Activated naive CD4-positive, alpha-beta T cell treated with anti-CD3 and anti-CD28 coated beads, Interleukin-2, amount 10 ng/mL, durations not matched to agents 7 days and 5 days (primary cell): ENCODE measurements around the gene SH3RF2.

Source experiments
- CTCF ChIA-PET: fragments of 350-600 bp; sonication (Branson Sonifier 250); formaldehyde crosslinking; loops from one replicate; lab custom pipeline; 2021; ENCODE audit warnings: antibody characterized with exemption; lab: Charles Lee
- DNase-seq: peaks from one replicate; pipeline ENCODE4 v3.0.0-alpha.2; 2020
- H3K27ac Mint-ChIP-seq: one replicate; pipeline ENCODE4 v1.8.0; 2021; ENCODE audit warnings: mild to moderate bottlenecking, moderate library complexity, mixed read lengths
- H3K27me3 Mint-ChIP-seq: one replicate; pipeline ENCODE4 v1.8.0; 2021; ENCODE audit warnings: mild to moderate bottlenecking, mixed read lengths
- H3K36me3 Mint-ChIP-seq: one replicate; pipeline ENCODE4 v1.8.0; 2021; ENCODE audit warnings: mixed read lengths
- H3K4me1 Mint-ChIP-seq: one replicate; pipeline ENCODE4 v1.8.0; 2021; ENCODE audit warnings: mixed read lengths
- H3K4me3 Mint-ChIP-seq: one replicate; pipeline ENCODE4 v1.8.0; 2021; ENCODE audit warnings: mild to moderate bottlenecking, moderate library complexity, mixed read lengths
- H3K9me3 Mint-ChIP-seq: one replicate; pipeline ENCODE4 v1.8.0; 2021; ENCODE audit warnings: mixed read lengths

SH3RF2 gene

GRCh38 chr5:146027751-146028150 is 91.4 kb downstream of the SH3RF2 start:
- CTCF ChIA-PET = no interaction called here
- no peak for DNase-seq
- Mint-ChIP-seq H3K9me3 (no peaks in the 10 kb centered on the region), H3K27ac (no peak overlapping the region), H3K36me3 (no peaks in the 10 kb centered on the region), H3K4me1 (no peaks in the 10 kb centered on the region), H3K4me3 (no peak overlapping the region), H3K27me3 (peaks cover 5% of the 10 kb centered on the region)

GRCh38 chr5:146032911-146033310 is 96.5 kb downstream of the SH3RF2 start:
- CTCF ChIA-PET = no interaction called here

GRCh38 chr5:146034127-146034526 is 97.7 kb downstream of the SH3RF2 start:
- H3K4me1 Mint-ChIP-seq = no peaks in the 10 kb centered on the region
- H3K27ac Mint-ChIP-seq = no peak overlapping the region
- H3K9me3 Mint-ChIP-seq = no peaks in the 10 kb centered on the region
- peaks cover 4% of the 10 kb centered on the region for H3K27me3 Mint-ChIP-seq
- DNase-seq = no peak
- no peak overlapping the region for H3K4me3 Mint-ChIP-seq
- no peaks in the 10 kb centered on the region for H3K36me3 Mint-ChIP-seq
- CTCF ChIA-PET = no interaction called here

More at GRCh38 chr5:146032911-146033310, 96.5 kb downstream of the SH3RF2 start:
- no peaks in the 10 kb centered on the region for H3K9me3 Mint-ChIP-seq
- H3K36me3 Mint-ChIP-seq = no peaks in the 10 kb centered on the region
- H3K4me1 Mint-ChIP-seq = no peaks in the 10 kb centered on the region
- H3K4me3 Mint-ChIP-seq = no peak overlapping the region
- H3K27ac Mint-ChIP-seq = no peak overlapping the region
- no peak for DNase-seq
- peaks cover 4% of the 10 kb centered on the region for H3K27me3 Mint-ChIP-seq

GRCh38 chr5:146034605-146035004 is 98.2 kb downstream of the SH3RF2 start:
- no peak for DNase-seq
- Mint-ChIP-seq H3K9me3 (no peaks in the 10 kb centered on the region), H3K4me3 (no peak overlapping the region), H3K36me3 (no peaks in the 10 kb centered on the region), H3K27me3 (peaks cover 4% of the 10 kb centered on the region), H3K4me1 (no peaks in the 10 kb centered on the region), H3K27ac (no peak overlapping the region)
- CTCF ChIA-PET = no interaction called here

GRCh38 chr5:146039420-146039819 is 103.0 kb downstream of the SH3RF2 start:
- DNase-seq = no peak
- no peaks in the 10 kb centered on the region for H3K4me1 Mint-ChIP-seq
- peaks cover 4% of the 10 kb centered on the region for H3K27me3 Mint-ChIP-seq
- H3K27ac Mint-ChIP-seq = no peak overlapping the region
- no peaks in the 10 kb centered on the region for H3K36me3 Mint-ChIP-seq
- no peak overlapping the region for H3K4me3 Mint-ChIP-seq
- CTCF ChIA-PET = no interaction called here
- no peaks in the 10 kb centered on the region for H3K9me3 Mint-ChIP-seq

GRCh38 chr5:146040527-146040926 is 104.1 kb downstream of the SH3RF2 start:
- CTCF ChIA-PET = interaction anchor here (1.5 kb wide), 1 partner anchor 11 kb away, joined by 3 read pairs; no protein-coding TSS in a partner anchor
- no peak for DNase-seq
- H3K9me3 Mint-ChIP-seq = no peaks in the 10 kb centered on the region
- no peaks in the 10 kb centered on the region for H3K4me1 Mint-ChIP-seq
- H3K4me3 Mint-ChIP-seq = no peak overlapping the region
- peaks cover 4% of the 10 kb centered on the region for H3K27me3 Mint-ChIP-seq
- no peaks in the 10 kb centered on the region for H3K36me3 Mint-ChIP-seq
- no peak overlapping the region for H3K27ac Mint-ChIP-seq

- peaks cover 4% of the 10 kb centered on the region for H3K27me3 Mint-ChIP-seq
- DNase-seq = no peak
- no peaks in the 10 kb centered on the region for H3K4me1 Mint-ChIP-seq
- no peaks in the 10 kb centered on the region for H3K36me3 Mint-ChIP-seq
- H3K4me3 Mint-ChIP-seq = no peak overlapping the region
- CTCF ChIA-PET = interaction anchor here (0.6 to 1.5 kb wide), 4 partner anchors 10 to 1841 kb away, joined by 3 read pairs; no protein-coding TSS in a partner anchor
- H3K27ac Mint-ChIP-seq = no peak overlapping the region
- no peaks in the 10 kb centered on the region for H3K9me3 Mint-ChIP-seq
These were observed 104.9 kb downstream of the SH3RF2 start for GRCh38 chr5:146041180-146041789.

- Mint-ChIP-seq H3K27me3 (peaks cover 4% of the 10 kb centered on the region), H3K9me3 (no peaks in the 10 kb centered on the region), H3K36me3 (no peaks in the 10 kb centered on the region), H3K4me3 (no peak overlapping the region), H3K27ac (no peak overlapping the region), H3K4me1 (no peaks in the 10 kb centered on the region)
- DNase-seq = no peak
- CTCF ChIA-PET = no interaction called here
These were observed 106.4 kb downstream of the SH3RF2 start for GRCh38 chr5:146042628-146043279.

- no peak overlapping the region for H3K4me3 Mint-ChIP-seq
- H3K27ac Mint-ChIP-seq = no peak overlapping the region
- no peaks in the 10 kb centered on the region for H3K4me1 Mint-ChIP-seq
- CTCF ChIA-PET = no interaction called here
- no peaks in the 10 kb centered on the region for H3K36me3 Mint-ChIP-seq
- H3K27me3 Mint-ChIP-seq = peaks cover 5% of the 10 kb centered on the region
- DNase-seq = no peak
- no peaks in the 10 kb centered on the region for H3K9me3 Mint-ChIP-seq
These were observed 107.3 kb downstream of the SH3RF2 start for GRCh38 chr5:146043722-146044121.

GRCh38 chr5:146047396-146047795 is 111.0 kb downstream of the SH3RF2 start:
- no peak overlapping the region for H3K27ac Mint-ChIP-seq
- H3K4me3 Mint-ChIP-seq = no peak overlapping the region
- H3K36me3 Mint-ChIP-seq = no peaks in the 10 kb centered on the region
- CTCF ChIA-PET = no interaction called here
- no peak for DNase-seq
- H3K9me3 Mint-ChIP-seq = no peaks in the 10 kb centered on the region
- H3K4me1 Mint-ChIP-seq = no peaks in the 10 kb centered on the region
- peaks cover 5% of the 10 kb centered on the region for H3K27me3 Mint-ChIP-seq

- DNase-seq = no peak
- peaks cover 5% of the 10 kb centered on the region for H3K27me3 Mint-ChIP-seq
- H3K36me3 Mint-ChIP-seq = no peaks in the 10 kb centered on the region
- H3K4me3 Mint-ChIP-seq = no peak overlapping the region
- H3K27ac Mint-ChIP-seq = no peak overlapping the region
- no peaks in the 10 kb centered on the region for H3K9me3 Mint-ChIP-seq
- H3K4me1 Mint-ChIP-seq = no peaks in the 10 kb centered on the region
- CTCF ChIA-PET = interaction anchor here (1.6 kb wide), 1 partner anchor 221 kb away, joined by 3 read pairs; no protein-coding TSS in a partner anchor
These were observed 112.8 kb downstream of the SH3RF2 start for GRCh38 chr5:146048994-146049703.

GRCh38 chr5:146049704-146050026 is 113.3 kb downstream of the SH3RF2 start:
- DNase-seq = no peak
- Mint-ChIP-seq H3K27me3 (peaks cover 5% of the 10 kb centered on the region), H3K27ac (no peak overlapping the region), H3K4me1 (no peaks in the 10 kb centered on the region), H3K4me3 (no peak overlapping the region), H3K9me3 (no peaks in the 10 kb centered on the region), H3K36me3 (no peaks in the 10 kb centered on the region)
- CTCF ChIA-PET = interaction anchor here (0.8 kb wide), 1 partner anchor 9 kb away, joined by 3 read pairs; no protein-coding TSS in a partner anchor

GRCh38 chr5:146050086-146050485 is 113.7 kb downstream of the SH3RF2 start:
- no peaks in the 10 kb centered on the region for H3K36me3 Mint-ChIP-seq
- CTCF ChIA-PET = interaction anchor here (0.8 kb wide), 1 partner anchor 9 kb away, joined by 3 read pairs; no protein-coding TSS in a partner anchor
- H3K27ac Mint-ChIP-seq = no peak overlapping the region
- H3K4me3 Mint-ChIP-seq = no peak overlapping the region
- DNase-seq = no peak
- no peaks in the 10 kb centered on the region for H3K9me3 Mint-ChIP-seq
- peaks cover 5% of the 10 kb centered on the region for H3K27me3 Mint-ChIP-seq
- no peaks in the 10 kb centered on the region for H3K4me1 Mint-ChIP-seq

- Mint-ChIP-seq H3K27me3 (peaks cover 9% of the 10 kb centered on the region), H3K9me3 (no peaks in the 10 kb centered on the region), H3K27ac (no peak overlapping the region), H3K36me3 (no peaks in the 10 kb centered on the region), H3K4me1 (no peaks in the 10 kb centered on the region), H3K4me3 (no peak overlapping the region)
- no peak for DNase-seq
- CTCF ChIA-PET = interaction anchor here (0.9 to 1.1 kb wide), 2 partner anchors 11 to 370 kb away, joined by 3 read pairs; no protein-coding TSS in a partner anchor
These were observed 115.3 kb downstream of the SH3RF2 start for GRCh38 chr5:146051678-146052077.
